Transverse colon (tissue), 4 donors: Measurements from ENCODE around the gene GPR171.

Experiments used
- POLR2AphosphoS5 ChIP-seq, 3 donors: sonication (generic); formaldehyde crosslinking; IDR thresholded peaks; one replicate each; pipeline ENCODE4 v1.6.1; 2016; ENCODE audit warnings: antibody characterized with exemption in 3 of 3
- TF ChIP-seq, protein P1 (sequence below), 5 experiments: fragments of 200-600 bp in 3 of 5; fragments of 450-650 bp in 2 of 5; sonication (generic) in 3 of 5; IDR thresholded peaks; 1 replicate in 2 of 5; 2 replicates in 3 of 5; pipeline ENCODE4 v1.5.1; 2016 to 2017; ENCODE audit warnings: antibody characterized with exemption in 5 of 5, inconsistent platforms in 3 of 5, mild to moderate bottlenecking in 2 of 5, moderate library complexity in 1 of 5

DNA sequence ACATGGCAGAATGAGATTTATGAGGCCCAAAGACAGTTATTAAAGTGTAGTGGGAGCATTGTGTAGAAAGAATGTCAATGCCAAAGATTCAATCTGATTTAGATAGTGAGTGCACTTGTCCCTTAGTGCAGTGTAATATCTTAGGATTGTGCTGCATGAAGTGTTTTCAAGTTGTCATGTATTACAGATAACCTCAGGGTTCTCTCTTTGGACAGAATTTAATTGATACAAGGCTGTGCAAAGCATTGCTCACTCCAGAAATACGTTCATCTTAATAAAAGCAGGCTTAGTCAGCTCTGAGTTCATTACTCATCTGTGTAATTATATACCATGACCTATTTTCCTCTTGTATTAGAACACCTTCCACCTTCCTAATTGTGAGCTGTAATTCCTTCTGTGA lies 16.0 kb upstream of the GPR171 start:
- TF ChIP-seq, protein P1, sequence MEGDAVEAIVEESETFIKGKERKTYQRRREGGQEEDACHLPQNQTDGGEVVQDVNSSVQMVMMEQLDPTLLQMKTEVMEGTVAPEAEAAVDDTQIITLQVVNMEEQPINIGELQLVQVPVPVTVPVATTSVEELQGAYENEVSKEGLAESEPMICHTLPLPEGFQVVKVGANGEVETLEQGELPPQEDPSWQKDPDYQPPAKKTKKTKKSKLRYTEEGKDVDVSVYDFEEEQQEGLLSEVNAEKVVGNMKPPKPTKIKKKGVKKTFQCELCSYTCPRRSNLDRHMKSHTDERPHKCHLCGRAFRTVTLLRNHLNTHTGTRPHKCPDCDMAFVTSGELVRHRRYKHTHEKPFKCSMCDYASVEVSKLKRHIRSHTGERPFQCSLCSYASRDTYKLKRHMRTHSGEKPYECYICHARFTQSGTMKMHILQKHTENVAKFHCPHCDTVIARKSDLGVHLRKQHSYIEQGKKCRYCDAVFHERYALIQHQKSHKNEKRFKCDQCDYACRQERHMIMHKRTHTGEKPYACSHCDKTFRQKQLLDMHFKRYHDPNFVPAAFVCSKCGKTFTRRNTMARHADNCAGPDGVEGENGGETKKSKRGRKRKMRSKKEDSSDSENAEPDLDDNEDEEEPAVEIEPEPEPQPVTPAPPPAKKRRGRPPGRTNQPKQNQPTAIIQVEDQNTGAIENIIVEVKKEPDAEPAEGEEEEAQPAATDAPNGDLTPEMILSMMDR (IDR thresholded peaks at IDR 0.05) = no peak
- TF ChIP-seq POLR2AphosphoS5 (IDR thresholded peaks at IDR 0.05) = no peak
